ENCODE measurements around the gene ART5.
"Not testable (repeated sequence)": the region's sequence is repeated elsewhere in the genome, so short reads cannot be mapped to it uniquely, and the experiment has no call there.

The ART5 gene

GRCh38 chr11:3588776-3589175 is 53.0 kb downstream of the ART5 start:
- not testable (repeated sequence) for H3K27ac ChIP-seq

Measured in VCaP (cell line).